B cell (primary cell): ENCODE results near the gene HAUS3. TPM values are rescaled to one million over a fixed set of nuclear protein-coding genes. Genes with fewer than 3 reads are reported as not detected.

Source experiments
- ATAC-seq: fragments of 200-7000 bp; cut with Tn5 transposase; one replicate; pipeline ENCODE4 v1.10.0; 2021; ENCODE audit warnings: low read depth, mild to moderate bottlenecking, moderate number of reproducible peaks, moderate library complexity
- CTCF ChIA-PET: fragments of 350-600 bp; sonication (Branson Sonifier 250); formaldehyde crosslinking; loops from one replicate; lab custom pipeline; 2021; ENCODE audit warnings: antibody characterized with exemption, inconsistent platforms; lab: Charles Lee
- POLR2A ChIA-PET: fragments of 350-600 bp; sonication (Branson Sonifier 250); formaldehyde crosslinking; loops from one replicate; lab custom pipeline; 2021; ENCODE audit warnings: antibody characterized with exemption; lab: Charles Lee
- DNase-seq: peaks from one replicate; pipeline ENCODE4 v3.0.0; 2013
- H2AFZ ChIP-seq: 2 replicates; pipeline ENCODE4 v1.6.1; 2012; ENCODE audit warnings: mild to moderate bottlenecking, low read depth, low read length; ENCODE audit not compliant: insufficient read depth, poor library complexity, severe bottlenecking
- H3K27ac ChIP-seq, 2 donors: 1 replicate in 1 of 2; 2 replicates in 1 of 2; pipeline ENCODE4 v1.5.1; 2012 to 2013; ENCODE audit warnings: low read length in 2 of 2, mild to moderate bottlenecking in 2 of 2, moderate library complexity in 1 of 2
- H3K27me3 ChIP-seq, 4 experiments: fragments of 200-600 bp in 1 of 4; sonication (generic) in 1 of 4; replicated peaks in 1 of 4; 1 replicate in 2 of 4; 2 replicates in 2 of 4; pipeline versions ENCODE4 v1.6.1 to v1.7.0; 2013 to 2016; ENCODE audit warnings: low read length in 3 of 4, mild to moderate bottlenecking in 2 of 4, mixed read lengths in 1 of 4, moderate library complexity in 1 of 4; ENCODE audit not compliant: insufficient read depth in 4 of 4, control insufficient read depth in 3 of 4; ENCODE audit errors: control extremely low read depth in 1 of 4
- H3K36me3 ChIP-seq, 2 experiments: replicated peaks in 1 of 2; 1 replicate in 1 of 2; 2 replicates in 1 of 2; pipeline versions ENCODE4 v1.6.1 to v1.7.1; 2013; ENCODE audit warnings: low read length in 1 of 2; ENCODE audit not compliant: insufficient read depth in 2 of 2, control insufficient read depth in 1 of 2; ENCODE audit errors: control extremely low read depth in 1 of 2, extremely low read depth in 1 of 2
- H3K4me1 ChIP-seq, 2 donors: fragments of 200-600 bp in 1 of 2; sonication (generic) in 1 of 2; 1 replicate in 1 of 2; 2 replicates in 1 of 2; pipeline versions ENCODE4 v1.5.1 to v1.6.1; 2013 to 2017; ENCODE audit warnings: low read length in 2 of 2; ENCODE audit not compliant: control insufficient read depth in 2 of 2, insufficient read depth in 2 of 2
- H3K4me2 ChIP-seq: replicated peaks from 2 replicates; pipeline ENCODE3; 2012; ENCODE audit warnings: mild to moderate bottlenecking, low read depth, low read length; ENCODE audit not compliant: poor library complexity, severe bottlenecking
- H3K4me3 ChIP-seq, 5 experiments: fragments of 200-600 bp in 1 of 5; sonication (generic) in 1 of 5; 1 replicate in 3 of 5; 2 replicates in 2 of 5; pipeline versions ENCODE4 v1.5.1 to v1.7.0; 2011 to 2016; ENCODE audit warnings: low read length in 4 of 5, mild to moderate bottlenecking in 4 of 5, low read depth in 2 of 5, control low read depth in 1 of 5, moderate library complexity in 1 of 5; ENCODE audit not compliant: insufficient read depth in 1 of 5; ENCODE audit errors: control extremely low read depth in 1 of 5, extremely low read depth in 1 of 5
- H3K79me2 ChIP-seq: fragments of 200-600 bp; sonication (generic); one replicate; pipeline ENCODE4 v1.6.0; 2016; ENCODE audit warnings: low read length; ENCODE audit not compliant: control insufficient read depth, insufficient read depth
- H3K9ac ChIP-seq: fragments of 200-600 bp; sonication (generic); 2 replicates; pipeline ENCODE4 v1.6.1; 2017; ENCODE audit warnings: mild to moderate bottlenecking, low read length, moderate library complexity
- H3K9me3 ChIP-seq, 3 donors: one replicate each; pipeline versions ENCODE4 v1.6.1 to v1.7.1; 2013; ENCODE audit warnings: low read length in 2 of 3; ENCODE audit not compliant: control insufficient read depth in 2 of 3, insufficient read depth in 1 of 3; ENCODE audit errors: control extremely low read depth in 1 of 3
- H4K20me1 ChIP-seq: 2 replicates; pipeline ENCODE4 v1.6.0; 2012; ENCODE audit warnings: mild to moderate bottlenecking, low read length; ENCODE audit not compliant: insufficient read depth, control insufficient read depth, poor library complexity, severe bottlenecking
- H3K27ac Mint-ChIP-seq: one replicate; pipeline ENCODE4 v1.8.0; 2021; ENCODE audit warnings: mixed read lengths
- H3K27me3 Mint-ChIP-seq: one replicate; pipeline ENCODE4 v1.8.0; 2021; ENCODE audit warnings: mixed read lengths
- H3K4me1 Mint-ChIP-seq: one replicate; pipeline ENCODE4 v1.8.0; 2021; ENCODE audit warnings: mixed read lengths
- H3K4me3 Mint-ChIP-seq: one replicate; pipeline ENCODE4 v1.8.0; 2021; ENCODE audit warnings: mixed read lengths
- H3K9me3 Mint-ChIP-seq: one replicate; pipeline ENCODE4 v1.8.0; 2022; ENCODE audit warnings: mixed read lengths; ENCODE audit not compliant: insufficient read depth
- EZH2 ChIP-seq: IDR thresholded peaks from 2 replicates; pipeline ENCODE4 v1.6.1; 2012; ENCODE audit warnings: borderline replicate concordance, low read depth, mild to moderate bottlenecking, moderate library complexity, low read length; ENCODE audit not compliant: insufficient read depth, poor library complexity, severe bottlenecking
- WGBS: methylation state at CpG from one replicate; pipeline ENCODE4 v1.1.5; 2013; ENCODE audit warnings: missing lambda C conversion rate; ENCODE audit not compliant: insufficient coverage; 5-methylcytosine and 5-hydroxymethylcytosine counted together
- intact Hi-C: fragments of 100-400 bp; cut with micrococcal nuclease; formaldehyde crosslinking; loops from one replicate; pipeline ENCODE4 v1.10.0; 2022
- polyA plus RNA-seq: library from polyadenylated mRNA; depleted of rRNA; stranded (reverse); fragments of >200 nt; gene quantifications from 2 replicates; pipeline ENCODE4 v1.2.3, GENCODE V29; 2012
- total RNA-seq, 2 donors: library from RNA; stranded (reverse); fragments of 120-200 nt in 1 of 2; gene quantifications; 1 replicate in 1 of 2; 2 replicates in 1 of 2; pipeline versions ENCODE4 v1.2.3 to v1.2.4, GENCODE V29; 2013 to 2022
- TF ChIP-seq, protein P1 (sequence below): fragments of 200-600 bp; IDR thresholded peaks from one replicate; pipeline ENCODE4 v1.8.0; 2022; ENCODE audit warnings: antibody characterized with exemption, mild to moderate bottlenecking

HAUS3 gene
- total and polyA plus RNA-seq, 2 donors (not counting 1 experiment from before 2014, with no cell fraction given) = 8.2 to 26.5 TPM

DNA sequence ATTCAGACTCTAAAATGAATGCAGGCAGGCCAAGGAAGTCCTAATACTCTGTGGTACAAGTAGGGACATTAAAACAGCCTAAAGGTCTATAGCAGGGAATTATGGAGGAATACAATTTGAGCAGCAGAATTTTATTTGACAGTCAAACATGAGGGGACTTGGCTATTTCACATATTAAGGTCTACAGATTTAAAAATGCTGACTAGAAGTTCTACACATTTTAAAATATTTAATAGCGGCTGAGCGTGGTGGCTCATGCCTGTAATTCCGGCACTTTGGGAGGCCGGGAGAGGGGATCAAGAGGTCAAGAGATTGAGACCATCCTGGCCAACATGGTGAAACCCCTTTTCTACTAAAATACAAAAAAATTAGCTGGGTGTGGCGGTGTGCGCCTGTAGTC lies 10.8 kb downstream of the HAUS3 start:
- intact Hi-C loops = no loop called here
- Histone ChIP-seq H4K20me1 (peaks cover 9% of the 10 kb centered on the region), H3K4me3 (no peak overlapping the region), H3K36me3 (peaks cover 9 to 20% of the 10 kb centered on the region in 2 experiments), H3K9me3 (no peaks in the 10 kb centered on the region), H3K27me3 (no peaks in the 10 kb centered on the region), H3K9ac (no peak overlapping the region), H3K79me2 (no peaks in the 10 kb centered on the region), H2AFZ (no peak overlapping the region), H3K4me1 (no peaks in the 10 kb centered on the region), H3K27ac (no peak overlapping the region), H3K4me2 (no peak overlapping the region)
- ChIA-PET CTCF (interaction anchor here (3.2 kb wide), 1 partner anchor 11 kb away, joined by 11 read pairs; no protein-coding TSS in a partner anchor), POLR2A (no interaction called here)
- DNase-seq = no peak
- no peak for ATAC-seq
- Mint-ChIP-seq H3K27ac (no peak overlapping the region), H3K4me3 (no peak overlapping the region), H3K4me1 (no peaks in the 10 kb centered on the region), H3K9me3 (no peaks in the 10 kb centered on the region), H3K27me3 (no peaks in the 10 kb centered on the region)
- TF ChIP-seq, protein P1, sequence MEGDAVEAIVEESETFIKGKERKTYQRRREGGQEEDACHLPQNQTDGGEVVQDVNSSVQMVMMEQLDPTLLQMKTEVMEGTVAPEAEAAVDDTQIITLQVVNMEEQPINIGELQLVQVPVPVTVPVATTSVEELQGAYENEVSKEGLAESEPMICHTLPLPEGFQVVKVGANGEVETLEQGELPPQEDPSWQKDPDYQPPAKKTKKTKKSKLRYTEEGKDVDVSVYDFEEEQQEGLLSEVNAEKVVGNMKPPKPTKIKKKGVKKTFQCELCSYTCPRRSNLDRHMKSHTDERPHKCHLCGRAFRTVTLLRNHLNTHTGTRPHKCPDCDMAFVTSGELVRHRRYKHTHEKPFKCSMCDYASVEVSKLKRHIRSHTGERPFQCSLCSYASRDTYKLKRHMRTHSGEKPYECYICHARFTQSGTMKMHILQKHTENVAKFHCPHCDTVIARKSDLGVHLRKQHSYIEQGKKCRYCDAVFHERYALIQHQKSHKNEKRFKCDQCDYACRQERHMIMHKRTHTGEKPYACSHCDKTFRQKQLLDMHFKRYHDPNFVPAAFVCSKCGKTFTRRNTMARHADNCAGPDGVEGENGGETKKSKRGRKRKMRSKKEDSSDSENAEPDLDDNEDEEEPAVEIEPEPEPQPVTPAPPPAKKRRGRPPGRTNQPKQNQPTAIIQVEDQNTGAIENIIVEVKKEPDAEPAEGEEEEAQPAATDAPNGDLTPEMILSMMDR = no peak
- no peak for TF ChIP-seq EZH2
- WGBS = no CpG with 5 or more reads among the region's 6 CpGs

DNA sequence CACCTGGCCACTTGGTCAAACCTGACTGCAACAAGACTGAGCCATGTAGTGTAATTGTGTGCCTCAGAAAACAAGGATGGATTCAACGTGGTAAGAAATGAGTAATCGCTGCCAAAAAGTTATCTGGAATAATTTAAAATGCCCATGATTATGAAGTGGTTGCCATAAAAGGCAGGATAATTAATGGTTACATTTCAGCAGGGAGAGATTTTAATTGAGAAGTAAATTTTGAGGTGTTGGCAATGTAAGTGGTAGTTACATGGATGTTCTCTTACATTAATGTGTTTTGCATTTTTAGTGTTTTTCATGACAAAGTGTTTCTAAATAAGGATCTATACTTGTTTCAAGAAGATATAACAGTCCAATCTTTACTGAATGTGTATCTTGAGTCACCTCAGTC lies 15.7 kb downstream of the HAUS3 start:
- Histone ChIP-seq H3K4me1 (no peaks in the 10 kb centered on the region), H3K79me2 (no peaks in the 10 kb centered on the region), H3K4me2 (no peak overlapping the region), H4K20me1 (no peaks in the 10 kb centered on the region), H3K27ac (no peak overlapping the region), H3K4me3 (no peak overlapping the region), H3K27me3 (no peaks in the 10 kb centered on the region), H3K9me3 (no peaks in the 10 kb centered on the region), H3K36me3 (peaks cover 0 to 16% of the 10 kb centered on the region in 2 experiments), H2AFZ (no peak overlapping the region), H3K9ac (no peak overlapping the region)
- Mint-ChIP-seq H3K27ac (no peak overlapping the region), H3K4me3 (no peak overlapping the region), H3K9me3 (no peaks in the 10 kb centered on the region), H3K4me1 (no peaks in the 10 kb centered on the region), H3K27me3 (no peaks in the 10 kb centered on the region)
- ChIA-PET CTCF (interaction anchor here (0.6 to 1.6 kb wide), 2 partner anchors 193 to 459 kb away, joined by 3 read pairs; partner anchors contain the start of gene CFAP99), POLR2A (no interaction called here)
- TF ChIP-seq EZH2 = no peak
- TF ChIP-seq, protein P1 = no peak
- intact Hi-C loops = no loop called here
- DNase-seq (no peak), ATAC-seq (no peak)
- 94% methylated on average over 2 of the region's 2 CpGs for WGBS
